A673 (cell line): ENCODE measurements around the gene NPHP4. TPM values are rescaled to one million over a fixed set of nuclear protein-coding genes. Genes with fewer than 3 reads are reported as not detected.

Source experiments
- BruUV-seq: library from RNA; stranded (reverse); fragments of 400-500 nt; replicated peaks from 2 replicates; lab custom pipeline; 2021; lab: Mats Ljungman, UMichigan
- CTCF ChIA-PET: fragments of 300-600 bp; sonication (Branson Sonifier 250); formaldehyde crosslinking; loops from one replicate; lab custom pipeline; 2022; ENCODE audit warnings: antibody characterized with exemption; lab: Charles Lee
- POLR2A ChIA-PET: fragments of 300-600 bp; sonication (Branson Sonifier 250); formaldehyde crosslinking; loops from one replicate; lab custom pipeline; 2022; ENCODE audit warnings: antibody characterized with exemption; ENCODE audit not compliant: low non-redundant PET; lab: Charles Lee
- DNase-seq: peaks from one replicate; pipeline ENCODE4 v3.0.0-alpha.2; 2015; ENCODE audit warnings: low spot score
- H3K27ac ChIP-seq: fragments of 200-600 bp; sonication (generic); 2 replicates; pipeline ENCODE4 v1.5.1; 2016; ENCODE audit warnings: mixed run types, low read depth, mild to moderate bottlenecking, mixed read lengths, antibody characterized with exemption, low read length; ENCODE audit not compliant: poor library complexity, severe bottlenecking
- H3K27me3 ChIP-seq: fragments of 200-600 bp; sonication (generic); replicated peaks from 2 replicates; pipeline ENCODE4 v1.6.1; 2017; ENCODE audit warnings: mixed run types, low read depth, mild to moderate bottlenecking, mixed read lengths, antibody characterized with exemption, low read length; ENCODE audit not compliant: insufficient read depth, poor library complexity
- H3K36me3 ChIP-seq: fragments of 200-600 bp; sonication (generic); 2 replicates; pipeline ENCODE4 v1.6.1; 2016; ENCODE audit warnings: mixed run types, mild to moderate bottlenecking, mixed read lengths, antibody characterized with exemption, low read length; ENCODE audit not compliant: insufficient read depth, poor library complexity, severe bottlenecking
- H3K4me1 ChIP-seq: fragments of 200-600 bp; sonication (generic); 2 replicates; pipeline ENCODE4 v1.6.1; 2017; ENCODE audit warnings: mixed run types, mild to moderate bottlenecking, mixed read lengths, antibody characterized with exemption, low read length; ENCODE audit not compliant: insufficient read depth, poor library complexity, severe bottlenecking
- H3K4me3 ChIP-seq: fragments of 200-600 bp; sonication (generic); 2 replicates; pipeline ENCODE4 v1.5.1; 2016; ENCODE audit warnings: low read depth, mixed run types, mild to moderate bottlenecking, mixed read lengths, low read length; ENCODE audit not compliant: poor library complexity, severe bottlenecking
- H3K9me3 ChIP-seq: fragments of 200-600 bp; sonication (generic); 2 replicates; pipeline ENCODE4 v1.6.1; 2016; ENCODE audit warnings: mixed run types, low read depth, mild to moderate bottlenecking, mixed read lengths, antibody characterized with exemption, low read length; ENCODE audit not compliant: poor library complexity, severe bottlenecking
- EZH2 ChIP-seq: fragments of 200-600 bp; sonication (generic); IDR thresholded peaks from 2 replicates; pipeline ENCODE4 v1.6.1; 2017; ENCODE audit warnings: borderline replicate concordance, low read depth, mild to moderate bottlenecking, mixed read lengths, antibody characterized with exemption, low read length; ENCODE audit not compliant: poor library complexity, severe bottlenecking
- intact Hi-C: fragments of 100-400 bp; cut with micrococcal nuclease; formaldehyde crosslinking; loops from one replicate; pipeline ENCODE4 v1.10.0; 2022; ENCODE audit not compliant: unreplicated experiment
- total RNA-seq: library from RNA; stranded (reverse); gene quantifications from 2 replicates; pipeline ENCODE4 v1.2.3, GENCODE V29; 2021
- TF ChIP-seq, protein P1 (sequence below): fragments of 300-800, 200-600 bp; sonication (generic); conservative IDR thresholded peaks from 2 replicates; pipeline ENCODE4 v1.5.1; 2017; ENCODE audit warnings: low read depth, mild to moderate bottlenecking, antibody characterized with exemption, low read length, moderate library complexity, mixed read lengths

Gene NPHP4
- total RNA-seq, 1 experiment from 2014 or later = 27.6 TPM

DNA sequence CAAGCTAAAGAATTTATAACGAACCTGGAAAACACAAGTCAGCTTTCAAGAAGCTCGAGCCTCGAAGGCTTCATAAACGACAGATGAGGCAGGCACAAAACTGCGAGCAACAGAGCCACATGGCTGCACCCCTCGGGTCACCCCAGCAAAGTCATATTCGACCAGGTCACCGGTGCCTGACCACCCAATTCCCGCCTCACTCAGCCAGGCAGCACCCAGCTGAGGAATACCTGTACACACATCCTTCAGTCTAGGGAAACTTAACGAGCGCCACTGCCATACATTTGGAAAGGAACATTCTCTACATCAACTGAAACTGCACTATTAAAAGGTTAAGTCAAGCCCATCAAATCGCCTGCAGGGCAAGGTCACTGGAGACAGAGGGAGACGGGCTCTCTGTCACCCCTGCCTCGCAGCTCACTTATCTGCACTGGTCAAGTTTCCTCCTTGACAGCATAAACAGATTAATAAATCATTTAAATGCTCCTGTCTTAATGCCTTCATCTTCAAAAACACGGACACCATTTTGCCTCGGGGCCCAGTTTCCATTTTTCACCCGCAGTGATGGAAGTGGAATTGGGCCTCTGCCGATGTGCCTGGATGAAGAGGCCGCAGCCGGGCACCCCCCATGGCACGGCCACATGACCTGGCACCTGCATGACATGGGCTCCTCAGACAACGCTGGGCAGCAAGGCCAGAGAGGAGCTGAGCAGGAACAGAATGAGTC is 20.6 kb downstream of the NPHP4 start:
- no peak overlapping the region for H3K27ac ChIP-seq
- CTCF ChIA-PET = no interaction called here
- no peak overlapping the region for H3K4me3 ChIP-seq
- H3K36me3 ChIP-seq = no peaks in the 10 kb centered on the region
- no TSS peak for BruUV-seq
- intact Hi-C loops = no loop called here
- DNase-seq = no peak
- TF ChIP-seq, protein P1, sequence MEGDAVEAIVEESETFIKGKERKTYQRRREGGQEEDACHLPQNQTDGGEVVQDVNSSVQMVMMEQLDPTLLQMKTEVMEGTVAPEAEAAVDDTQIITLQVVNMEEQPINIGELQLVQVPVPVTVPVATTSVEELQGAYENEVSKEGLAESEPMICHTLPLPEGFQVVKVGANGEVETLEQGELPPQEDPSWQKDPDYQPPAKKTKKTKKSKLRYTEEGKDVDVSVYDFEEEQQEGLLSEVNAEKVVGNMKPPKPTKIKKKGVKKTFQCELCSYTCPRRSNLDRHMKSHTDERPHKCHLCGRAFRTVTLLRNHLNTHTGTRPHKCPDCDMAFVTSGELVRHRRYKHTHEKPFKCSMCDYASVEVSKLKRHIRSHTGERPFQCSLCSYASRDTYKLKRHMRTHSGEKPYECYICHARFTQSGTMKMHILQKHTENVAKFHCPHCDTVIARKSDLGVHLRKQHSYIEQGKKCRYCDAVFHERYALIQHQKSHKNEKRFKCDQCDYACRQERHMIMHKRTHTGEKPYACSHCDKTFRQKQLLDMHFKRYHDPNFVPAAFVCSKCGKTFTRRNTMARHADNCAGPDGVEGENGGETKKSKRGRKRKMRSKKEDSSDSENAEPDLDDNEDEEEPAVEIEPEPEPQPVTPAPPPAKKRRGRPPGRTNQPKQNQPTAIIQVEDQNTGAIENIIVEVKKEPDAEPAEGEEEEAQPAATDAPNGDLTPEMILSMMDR = no peak
- TF ChIP-seq EZH2 = no peak
- no peaks in the 10 kb centered on the region for H3K27me3 ChIP-seq
- POLR2A ChIA-PET = no interaction called here
- no peaks in the 10 kb centered on the region for H3K9me3 ChIP-seq
- no peaks in the 10 kb centered on the region for H3K4me1 ChIP-seq

GRCh38 chr1:5970610-5971273 is 21.5 kb downstream of the NPHP4 start:
- Histone ChIP-seq H3K27me3 (no peaks in the 10 kb centered on the region), H3K4me3 (no peak overlapping the region), H3K9me3 (no peaks in the 10 kb centered on the region), H3K36me3 (no peaks in the 10 kb centered on the region), H3K27ac (no peak overlapping the region), H3K4me1 (no peaks in the 10 kb centered on the region)
- no peak for TF ChIP-seq EZH2
- TF ChIP-seq, protein P1 = no peak
- CTCF ChIA-PET = no interaction called here
- POLR2A ChIA-PET = no interaction called here
- intact Hi-C loops = no loop called here
- DNase-seq = no peak
- no TSS peak for BruUV-seq

DNA sequence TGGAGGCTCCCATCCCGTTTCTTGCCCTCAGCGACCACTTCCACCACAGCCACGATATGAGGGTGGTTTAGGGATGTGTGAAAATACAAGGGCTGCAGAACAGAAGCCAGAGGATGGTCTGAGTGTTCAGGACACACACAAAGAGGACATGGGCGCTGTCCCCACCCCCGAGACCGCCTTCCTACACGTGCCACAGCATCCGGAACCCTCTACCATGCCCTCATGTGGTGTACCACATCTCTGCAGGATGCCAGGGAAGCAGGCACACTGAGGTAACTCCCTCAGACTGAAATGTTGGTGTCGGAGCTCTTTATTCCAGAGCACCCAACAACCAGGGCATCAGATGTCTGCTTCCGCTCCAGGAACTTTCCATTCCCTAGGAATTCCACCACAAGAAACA is 23.1 kb downstream of the NPHP4 start:
- POLR2A ChIA-PET = interaction anchor here (0.5 kb wide), 1 partner anchor 1148 kb away, joined by 3 read pairs; no protein-coding TSS in a partner anchor
- no peaks in the 10 kb centered on the region for H3K9me3 ChIP-seq
- H3K4me1 ChIP-seq = no peaks in the 10 kb centered on the region
- intact Hi-C loops = no loop called here
- H3K36me3 ChIP-seq = no peaks in the 10 kb centered on the region
- H3K27ac ChIP-seq = no peak overlapping the region
- no peaks in the 10 kb centered on the region for H3K27me3 ChIP-seq
- no peak overlapping the region for H3K4me3 ChIP-seq
- BruUV-seq = no TSS peak
- TF ChIP-seq, protein P1 = no peak
- no peak for TF ChIP-seq EZH2
- DNase-seq = no peak
- CTCF ChIA-PET = no interaction called here
